ENCODE measurements around the gene MRPS14.

DNA sequence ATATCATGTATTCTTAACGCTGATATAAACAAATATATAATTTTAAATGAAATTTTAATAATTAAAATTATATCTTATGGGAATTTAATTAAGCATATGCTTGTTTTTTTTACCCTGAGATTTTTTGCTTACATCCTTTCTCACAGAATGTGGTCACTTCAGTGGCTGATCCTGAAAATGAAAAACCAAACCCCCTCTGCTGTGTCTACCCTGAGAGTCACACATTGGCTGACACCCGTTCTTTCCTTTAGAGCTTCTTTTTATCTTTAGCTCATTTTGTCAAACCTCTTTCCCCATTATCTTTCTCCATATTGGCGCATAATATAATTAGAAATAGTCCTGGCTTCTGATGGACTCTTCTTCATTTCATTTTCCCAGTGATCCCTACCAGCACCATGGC is 34.2 kb downstream of the MRPS14 start:
- no peak for TF ChIP-seq EZH2 (IDR thresholded peaks at IDR 0.05)
- TF ChIP-seq POLR2AphosphoS5 (IDR thresholded peaks at IDR 0.05; ENCODE audit: borderline replicate concordance, low read depth, low read length), result no peak
- TF ChIP-seq FOXP2 (optimal IDR thresholded peaks at IDR 0.05; ENCODE audit: control extremely low read depth, extremely low read length, insufficient read depth), result no peak

Data from SK-N-MC (cell line).